HCT116 (cell line): ENCODE results near the gene GLOD4.

Experiments used
- ATF3 ChIP-seq: IDR thresholded peaks from 2 replicates; pipeline ENCODE4 v1.6.1; 2012
- CBX3 ChIP-seq: IDR thresholded peaks from 2 replicates; pipeline ENCODE4 v1.6.1; 2012; ENCODE audit warnings: low read depth
- CTCF ChIP-seq, 3 experiments: fragments of 200-600 bp in 1 of 3; sonication (generic) in 1 of 3; IDR thresholded peaks in 2 of 3; conservative IDR thresholded peaks in 1 of 3; 2 replicates each; pipeline ENCODE4 v1.5.1; 2012 to 2017; ENCODE audit warnings: low read depth in 2 of 3, low read length in 2 of 3, antibody characterized with exemption in 1 of 3, borderline replicate concordance in 1 of 3, control low read depth in 1 of 3, mild to moderate bottlenecking in 1 of 3, mixed read lengths in 1 of 3, mixed run types in 1 of 3, moderate library complexity in 1 of 3; ENCODE audit not compliant: insufficient read depth in 1 of 3
- EZH2 ChIP-seq: fragments of 200-600 bp; sonication (generic); IDR thresholded peaks from 2 replicates; pipeline ENCODE4 v1.6.1; 2017; ENCODE audit warnings: antibody characterized with exemption, mixed run types
- EZH2phosphoT487 ChIP-seq: fragments of 200-600 bp; IDR thresholded peaks from 2 replicates; pipeline ENCODE4 v1.6.1; 2018; ENCODE audit warnings: antibody characterized with exemption, borderline replicate concordance
- JUND ChIP-seq: IDR thresholded peaks from 2 replicates; pipeline ENCODE4 v1.6.1; 2012
- POLR2A ChIP-seq: IDR thresholded peaks from 2 replicates; pipeline ENCODE4 v1.7.0; 2011; ENCODE audit warnings: borderline replicate concordance; ENCODE audit not compliant: insufficient read depth, insufficient read length; ENCODE audit errors: extremely low read depth
- POLR2AphosphoS5 ChIP-seq: IDR thresholded peaks from 2 replicates; pipeline ENCODE4 v1.6.1; 2011; ENCODE audit warnings: mild to moderate bottlenecking, low read depth, low read length, moderate library complexity
- RAD21 ChIP-seq: IDR thresholded peaks from 2 replicates; pipeline ENCODE4 v1.6.1; 2012; ENCODE audit warnings: low read depth, mild to moderate bottlenecking
- YY1 ChIP-seq: IDR thresholded peaks from 2 replicates; pipeline ENCODE4 v1.6.1; 2011; ENCODE audit warnings: low read length, low read depth, moderate library complexity, mild to moderate bottlenecking; ENCODE audit not compliant: insufficient replicate concordance; ENCODE audit errors: extremely low read depth

- TF ChIP-seq POLR2A = no peak
- no peak for TF ChIP-seq EZH2
- no peak for TF ChIP-seq POLR2AphosphoS5
- no peak for TF ChIP-seq YY1
- no peak for TF ChIP-seq RAD21
- no peak for TF ChIP-seq CTCF (IDR thresholded peaks at IDR 0.05 in 2 of 3, conservative IDR thresholded peaks at IDR 0.05 in 1 of 3; ENCODE audit: borderline replicate concordance in 1 of 3, insufficient read depth in 1 of 3, low read depth in 2 of 3, low read length in 2 of 3)
- no peak for TF ChIP-seq EZH2phosphoT487
- no peak for TF ChIP-seq CBX3
- TF ChIP-seq JUND = no peak
- no peak for TF ChIP-seq ATF3
Observed at GRCh38 chr17:787641-788221, 5.7 kb upstream of the GLOD4 start.
